ENCODE measurements around the gene CXCR5. TPM values are rescaled to one million over a fixed set of nuclear protein-coding genes. Genes with fewer than 3 reads are reported as not detected.

Gene CXCR5
- total and polyA plus RNA-seq, 10 of the 15 experiments (the other 5 are each of a cell fraction or from before 2014, with no cell fraction given) = 0.03 to 0.63 (median 0.25) TPM

DNA sequence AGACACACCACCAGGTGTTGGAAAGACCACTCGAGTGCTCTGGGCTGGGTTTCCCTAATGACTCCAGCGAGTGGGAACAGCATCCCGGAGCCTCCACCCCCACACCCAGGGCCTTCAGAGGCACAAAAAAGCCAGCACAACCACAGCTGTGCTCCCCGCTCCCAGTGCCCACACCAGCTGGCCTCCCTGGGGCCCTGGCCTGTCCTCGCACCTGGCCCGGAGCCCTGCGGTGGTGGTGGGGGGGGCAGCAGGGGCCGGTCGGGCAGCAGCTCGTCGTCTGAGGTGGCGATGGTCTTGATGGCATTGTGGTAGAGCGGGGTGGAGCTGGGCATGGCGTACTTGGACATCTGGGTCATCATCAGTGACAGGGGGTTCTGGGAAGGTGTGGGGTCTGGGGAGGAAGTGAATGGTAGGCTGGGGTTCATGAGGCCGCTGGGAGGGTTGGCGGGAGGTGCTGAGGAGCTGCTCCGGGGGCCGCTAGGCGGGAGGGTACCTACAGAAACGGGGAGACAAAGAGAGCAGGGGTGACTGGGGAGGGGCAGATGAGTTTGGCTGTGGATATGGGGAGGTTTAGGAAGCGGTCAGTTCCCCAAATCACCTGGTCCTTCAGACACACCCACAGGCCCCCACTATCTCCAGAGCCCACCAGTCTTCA, 16.1 kb downstream of the CXCR5 start (continued):
- TF ChIP-seq, protein P1, sequence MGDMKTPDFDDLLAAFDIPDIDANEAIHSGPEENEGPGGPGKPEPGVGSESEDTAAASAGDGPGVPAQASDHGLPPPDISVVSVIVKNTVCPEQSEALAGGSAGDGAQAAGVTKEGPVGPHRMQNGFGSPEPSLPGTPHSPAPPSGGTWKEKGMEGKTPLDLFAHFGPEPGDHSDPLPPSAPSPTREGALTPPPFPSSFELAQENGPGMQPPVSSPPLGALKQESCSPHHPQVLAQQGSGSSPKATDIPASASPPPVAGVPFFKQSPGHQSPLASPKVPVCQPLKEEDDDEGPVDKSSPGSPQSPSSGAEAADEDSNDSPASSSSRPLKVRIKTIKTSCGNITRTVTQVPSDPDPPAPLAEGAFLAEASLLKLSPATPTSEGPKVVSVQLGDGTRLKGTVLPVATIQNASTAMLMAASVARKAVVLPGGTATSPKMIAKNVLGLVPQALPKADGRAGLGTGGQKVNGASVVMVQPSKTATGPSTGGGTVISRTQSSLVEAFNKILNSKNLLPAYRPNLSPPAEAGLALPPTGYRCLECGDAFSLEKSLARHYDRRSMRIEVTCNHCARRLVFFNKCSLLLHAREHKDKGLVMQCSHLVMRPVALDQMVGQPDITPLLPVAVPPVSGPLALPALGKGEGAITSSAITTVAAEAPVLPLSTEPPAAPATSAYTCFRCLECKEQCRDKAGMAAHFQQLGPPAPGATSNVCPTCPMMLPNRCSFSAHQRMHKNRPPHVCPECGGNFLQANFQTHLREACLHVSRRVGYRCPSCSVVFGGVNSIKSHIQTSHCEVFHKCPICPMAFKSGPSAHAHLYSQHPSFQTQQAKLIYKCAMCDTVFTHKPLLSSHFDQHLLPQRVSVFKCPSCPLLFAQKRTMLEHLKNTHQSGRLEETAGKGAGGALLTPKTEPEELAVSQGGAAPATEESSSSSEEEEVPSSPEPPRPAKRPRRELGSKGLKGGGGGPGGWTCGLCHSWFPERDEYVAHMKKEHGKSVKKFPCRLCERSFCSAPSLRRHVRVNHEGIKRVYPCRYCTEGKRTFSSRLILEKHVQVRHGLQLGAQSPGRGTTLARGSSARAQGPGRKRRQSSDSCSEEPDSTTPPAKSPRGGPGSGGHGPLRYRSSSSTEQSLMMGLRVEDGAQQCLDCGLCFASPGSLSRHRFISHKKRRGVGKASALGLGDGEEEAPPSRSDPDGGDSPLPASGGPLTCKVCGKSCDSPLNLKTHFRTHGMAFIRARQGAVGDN (IDR thresholded peaks at IDR 0.05) = no peak

GRCh38 chr11:118900535-118901384, 17.1 kb downstream of the CXCR5 start:
- POLR2A ChIA-PET = interaction anchor here (0.6 kb wide), 1 partner anchor 26 kb away, joined by 4 read pairs; no protein-coding TSS in a partner anchor
- DNase-seq (ENCODE audit: low read depth, low spot score) = no peak
- H3K9me3 ChIP-seq (replicated peaks; ENCODE audit: control insufficient read depth, insufficient read depth, low read length) = no peaks in the 10 kb centered on the region
- no peaks in the 10 kb centered on the region for H3K27me3 ChIP-seq (replicated peaks in 1 of 2; ENCODE audit: control insufficient read depth in 2 of 2, insufficient read depth in 2 of 2, low read length in 1 of 2)
- no peak for TF ChIP-seq EP300 (IDR thresholded peaks at IDR 0.05; ENCODE audit: borderline replicate concordance in 1 of 2, control insufficient read depth in 1 of 2, low read depth in 2 of 2, low read length in 2 of 2)
- no peak for TF ChIP-seq CBX3 (IDR thresholded peaks at IDR 0.05; ENCODE audit: borderline replicate concordance, low read depth)
- no peak for TF ChIP-seq RAD51 (IDR thresholded peaks at IDR 0.05)
- TF ChIP-seq MEF2B (IDR thresholded peaks at IDR 0.05; ENCODE audit: partially characterized antibody, poor library complexity, severe bottlenecking) = no peak
- TF ChIP-seq CHD2 (IDR thresholded peaks at IDR 0.05; ENCODE audit: borderline replicate concordance, low read depth, low read length) = no peak
- TF ChIP-seq KDM1A (IDR thresholded peaks at IDR 0.05; ENCODE audit: borderline replicate concordance) = no peak
- no peak for TF ChIP-seq RELA (IDR thresholded peaks at IDR 0.05; ENCODE audit: borderline replicate concordance, partially characterized antibody)
- TF ChIP-seq RAD21 (IDR thresholded peaks at IDR 0.05; ENCODE audit: insufficient read depth, low read depth, low read length) = no peak
- no peak for TF ChIP-seq WRNIP1 (IDR thresholded peaks at IDR 0.05; ENCODE audit: borderline replicate concordance, low read depth, low read length)
- no peak for TF ChIP-seq POU2F2 (IDR thresholded peaks at IDR 0.05; ENCODE audit: borderline replicate concordance, low read depth, low read length)
- peaks cover 18% of the 10 kb centered on the region for H3K4me1 ChIP-seq (ENCODE audit: control insufficient read depth, insufficient read depth, low read length)
- no peak overlapping the region for H3K4me2 ChIP-seq (ENCODE audit: control insufficient read depth, insufficient read depth)
- intact Hi-C loops (cut with micrococcal nuclease; ENCODE audit: unreplicated experiment) (no loop called here), in situ Hi-C loops (cut with MboI) (no loop called here)
- SMC1A ChIA-PET (ENCODE audit: uncharacterized antibody, unreplicated experiment) = no interaction called here
- H3K79me2 ChIP-seq (ENCODE audit: control insufficient read depth, insufficient read depth, low read length) = no peaks in the 10 kb centered on the region
- H3K9ac ChIP-seq (ENCODE audit: control insufficient read depth, insufficient read depth, low read length) = no peak overlapping the region
- no TSS peak for BruUV-seq (replicated peaks)
- no peak overlapping the region for H3K27ac ChIP-seq (ENCODE audit: control insufficient read depth, insufficient read depth)
- no peak overlapping the region for H3K4me3 ChIP-seq
- H4K20me1 ChIP-seq (ENCODE audit: control insufficient read depth, insufficient read depth) = no peaks in the 10 kb centered on the region
- no peak for ATAC-seq
- no peak overlapping the region for H2AFZ ChIP-seq (ENCODE audit: control insufficient read depth, low read depth, low read length)
- 79% methylated on average over 29 of the region's 29 CpGs for WGBS (ENCODE audit: insufficient coverage, insufficient replicate concordance, low lambda C conversion rate, missing lambda C conversion rate)
- CTCF ChIA-PET = no interaction called here
- RAD21 ChIA-PET (ENCODE audit: unreplicated experiment) = no interaction called here
- H3K36me3 ChIP-seq (ENCODE audit: control insufficient read depth in 2 of 2, insufficient read depth in 2 of 2, low read length in 1 of 2) = peaks cover 5 to 6% of the 10 kb centered on the region in 2 experiments; a peak in 3 of 4 replicates
- FAIRE-seq = no peak
